HepG2 (cell line): Measurements from ENCODE around the gene ZNF48. TPM values are rescaled to one million over a fixed set of nuclear protein-coding genes. Genes with fewer than 3 reads are reported as not detected.
A peak's percentile ranks its signal among the peaks of the same experiment; 100 is the strongest.

Experiments used
- CBX2 ChIP-seq, 2 experiments: fragments of 200-600 bp in 1 of 2; sonication (generic); formaldehyde crosslinking in 1 of 2; IDR thresholded peaks; 2 replicates each; pipeline versions ENCODE4 v1.7.0 to v1.8.1; 2018 to 2022; ENCODE audit warnings: low read depth in 2 of 2, low read length in 1 of 2, mild to moderate bottlenecking in 1 of 2, missing genetic modification reagents in 1 of 2
- DPF2 ChIP-seq: sonication (generic); formaldehyde crosslinking; IDR thresholded peaks from 2 replicates; pipeline ENCODE4 v1.4.0; 2020; ENCODE audit warnings: mild to moderate bottlenecking, low read depth, missing genetic modification reagents, borderline replicate concordance
- FOXC1 ChIP-seq: sonication (generic); formaldehyde crosslinking; IDR thresholded peaks from 2 replicates; pipeline ENCODE4 v1.8.0; 2022; ENCODE audit warnings: mild to moderate bottlenecking, missing genetic modification reagents, borderline replicate concordance
- NFATC3 ChIP-seq: sonication (generic); formaldehyde crosslinking; IDR thresholded peaks from 2 replicates; pipeline ENCODE4 v1.5.1; 2020; ENCODE audit warnings: mild to moderate bottlenecking, missing genetic modification reagents
- PHF21A ChIP-seq: sonication (generic); formaldehyde crosslinking; IDR thresholded peaks from 2 replicates; pipeline ENCODE4 v1.5.0; 2020; ENCODE audit warnings: mild to moderate bottlenecking, missing genetic modification reagents
- RFXANK ChIP-seq: IDR thresholded peaks from 2 replicates; pipeline ENCODE4 v1.6.1; 2016
- RORA ChIP-seq: sonication (generic); formaldehyde crosslinking; IDR thresholded peaks from 2 replicates; pipeline ENCODE4 v1.5.0; 2020; ENCODE audit warnings: mild to moderate bottlenecking, missing genetic modification reagents, moderate library complexity
- ZNF136 ChIP-seq: sonication (generic); formaldehyde crosslinking; IDR thresholded peaks from 2 replicates; pipeline ENCODE4 v1.8.1; 2022; ENCODE audit warnings: low read depth, mild to moderate bottlenecking, moderate library complexity, missing genetic modification reagents
- ZNF333 ChIP-seq: sonication (generic); formaldehyde crosslinking; IDR thresholded peaks from 2 replicates; pipeline ENCODE4 v1.4.0; 2020; ENCODE audit warnings: mild to moderate bottlenecking, missing genetic modification reagents, borderline replicate concordance
- ZNF547 ChIP-seq: sonication (generic); formaldehyde crosslinking; IDR thresholded peaks from 2 replicates; pipeline ENCODE4 v1.5.1; 2020; ENCODE audit warnings: mild to moderate bottlenecking, missing genetic modification reagents
- ZNF75D ChIP-seq: sonication (generic); formaldehyde crosslinking; IDR thresholded peaks from 2 replicates; pipeline ENCODE4 v1.8.1; 2023; ENCODE audit warnings: missing genetic modification reagents, mild to moderate bottlenecking, borderline replicate concordance
- ZZZ3 ChIP-seq: sonication (generic); formaldehyde crosslinking; IDR thresholded peaks from 2 replicates; pipeline ENCODE4 v1.4.0; 2020; ENCODE audit warnings: missing genetic modification reagents, mild to moderate bottlenecking, borderline replicate concordance
- polyA plus RNA-seq, 8 experiments: library from polyadenylated mRNA; depleted of rRNA in 3 of 8; stranded (reverse) in 7 of 8; unstranded in 1 of 8; fragments of >200 nt; fragmentation: Illumina TruSeq in 4 of 8; extraction: Trizol in 4 of 8; gene quantifications; 2 replicates each; pipeline versions ENCODE4 v1.2.1 to v1.2.3, GENCODE V29; 2011 to 2016; ENCODE audit warnings: low read depth in 4 of 8, missing spikeins in 1 of 8, mixed read lengths in 1 of 8; ENCODE audit not compliant: insufficient read depth in 1 of 8
- total RNA-seq, 5 experiments: library from RNA; depleted of rRNA; stranded (reverse); fragments of >200 nt; fragmentation: Illumina TruSeq; extraction: Trizol; gene quantifications; 2 replicates each; pipeline ENCODE4 v1.2.3, GENCODE V29; 2016; ENCODE audit warnings: low read depth in 1 of 5
- TF ChIP-seq, protein P1 (sequence below): sonication (generic); formaldehyde crosslinking; IDR thresholded peaks from 2 replicates; pipeline ENCODE4 v1.5.1; 2020; ENCODE audit warnings: missing genetic modification reagents, mild to moderate bottlenecking, borderline replicate concordance
- TF ChIP-seq, protein P2 (sequence below): sonication (generic); formaldehyde crosslinking; IDR thresholded peaks from 2 replicates; pipeline ENCODE4 v1.4.0; 2020; ENCODE audit warnings: missing genetic modification reagents
- TF ChIP-seq, protein P3 (sequence below): sonication (generic); formaldehyde crosslinking; IDR thresholded peaks from 2 replicates; pipeline ENCODE4 v1.4.0; 2020; ENCODE audit warnings: mild to moderate bottlenecking, missing genetic modification reagents, borderline replicate concordance
- TF ChIP-seq, protein P4 (sequence below): sonication (generic); formaldehyde crosslinking; IDR thresholded peaks from 2 replicates; pipeline ENCODE4; 2020; ENCODE audit warnings: missing genetic modification reagents, mild to moderate bottlenecking, borderline replicate concordance

The ZNF48 gene
- total and polyA plus RNA-seq, 2 of the 13 experiments (the other 11 are each of a cell fraction or from before 2014, with no cell fraction given) = 9.9 to 12.3 TPM

DNA sequence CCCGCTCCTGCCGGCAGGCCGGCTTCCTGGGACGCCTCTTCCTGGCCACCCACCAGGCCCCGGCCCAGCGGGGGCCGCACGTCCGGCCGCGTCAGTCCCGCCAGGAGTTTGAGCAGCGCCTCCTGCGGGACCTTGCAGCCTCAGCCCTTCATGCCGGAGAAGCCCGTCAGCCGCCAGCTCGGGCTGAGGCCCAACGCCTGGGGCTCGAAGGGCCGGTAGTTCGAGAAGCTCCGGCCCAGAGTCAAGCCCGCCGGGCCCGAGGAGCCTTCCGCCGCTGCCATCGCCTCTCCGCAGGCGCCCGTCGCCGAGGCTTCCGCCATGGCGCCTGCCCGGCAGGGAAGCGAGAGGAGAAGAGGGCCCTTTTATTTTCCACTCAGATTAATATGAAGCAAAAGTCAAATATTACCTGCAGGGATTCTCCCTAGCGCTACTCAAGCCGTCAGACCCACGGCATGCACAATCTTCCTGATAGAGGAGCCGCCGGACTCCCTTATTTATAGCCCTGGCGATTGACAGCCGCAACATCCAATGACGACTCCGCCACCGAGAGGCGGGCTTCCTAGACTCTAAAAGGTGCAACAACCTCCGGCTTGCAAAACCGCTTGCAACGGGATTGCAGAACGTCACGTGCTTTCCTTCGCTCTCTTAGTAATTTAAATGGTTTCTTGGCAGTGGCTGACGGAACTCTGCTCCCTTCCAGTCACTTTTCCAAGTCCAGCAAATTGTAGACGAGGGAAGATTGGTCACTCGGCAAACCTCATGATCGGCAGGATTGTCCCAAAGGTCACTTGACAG is 50.4 kb downstream of the ZNF48 start, which contains the start of gene SEPHS2 (continued):
- TF ChIP-seq, protein P1, sequence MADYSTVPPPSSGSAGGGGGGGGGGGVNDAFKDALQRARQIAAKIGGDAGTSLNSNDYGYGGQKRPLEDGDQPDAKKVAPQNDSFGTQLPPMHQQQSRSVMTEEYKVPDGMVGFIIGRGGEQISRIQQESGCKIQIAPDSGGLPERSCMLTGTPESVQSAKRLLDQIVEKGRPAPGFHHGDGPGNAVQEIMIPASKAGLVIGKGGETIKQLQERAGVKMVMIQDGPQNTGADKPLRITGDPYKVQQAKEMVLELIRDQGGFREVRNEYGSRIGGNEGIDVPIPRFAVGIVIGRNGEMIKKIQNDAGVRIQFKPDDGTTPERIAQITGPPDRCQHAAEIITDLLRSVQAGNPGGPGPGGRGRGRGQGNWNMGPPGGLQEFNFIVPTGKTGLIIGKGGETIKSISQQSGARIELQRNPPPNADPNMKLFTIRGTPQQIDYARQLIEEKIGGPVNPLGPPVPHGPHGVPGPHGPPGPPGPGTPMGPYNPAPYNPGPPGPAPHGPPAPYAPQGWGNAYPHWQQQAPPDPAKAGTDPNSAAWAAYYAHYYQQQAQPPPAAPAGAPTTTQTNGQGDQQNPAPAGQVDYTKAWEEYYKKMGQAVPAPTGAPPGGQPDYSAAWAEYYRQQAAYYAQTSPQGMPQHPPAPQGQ (CRISPR knock-in tag) = no peak
- TF ChIP-seq RFXANK (CRISPR knock-in tag) (no peak; the same call in 1 of the 2 replicates), ZNF75D (CRISPR knock-in tag) (no peak), CBX2 (IDR thresholded peaks at IDR 0.05; ENCODE audit: low read depth, low read length) (no peak), CBX2 (CRISPR knock-in tag; IDR thresholded peaks at IDR 0.05; ENCODE audit: low read depth) (no peak), NFATC3 (no peak), FOXC1 (CRISPR knock-in tag) (peak; percentile 83; the same call in 1 of the 2 replicates), PHF21A (CRISPR knock-in tag) (peak; percentile 66; the same call in 1 of the 2 replicates), ZNF333 (CRISPR knock-in tag) (peak; percentile 89; the same call in 1 of the 2 replicates), RORA (CRISPR knock-in tag) (0 out of 2 replicates have a peak, but pooled peaks have one; percentile 35), ZNF136 (CRISPR knock-in tag) (no peak; the same call in 1 of the 2 replicates), ZNF547 (CRISPR knock-in tag) (peak; percentile 31; the same call in 1 of the 2 replicates), ZZZ3 (CRISPR knock-in tag) (no peak), DPF2 (CRISPR knock-in tag) (0 out of 2 replicates have a peak, but pooled peaks have one; percentile 35)
- TF ChIP-seq, protein P2, sequence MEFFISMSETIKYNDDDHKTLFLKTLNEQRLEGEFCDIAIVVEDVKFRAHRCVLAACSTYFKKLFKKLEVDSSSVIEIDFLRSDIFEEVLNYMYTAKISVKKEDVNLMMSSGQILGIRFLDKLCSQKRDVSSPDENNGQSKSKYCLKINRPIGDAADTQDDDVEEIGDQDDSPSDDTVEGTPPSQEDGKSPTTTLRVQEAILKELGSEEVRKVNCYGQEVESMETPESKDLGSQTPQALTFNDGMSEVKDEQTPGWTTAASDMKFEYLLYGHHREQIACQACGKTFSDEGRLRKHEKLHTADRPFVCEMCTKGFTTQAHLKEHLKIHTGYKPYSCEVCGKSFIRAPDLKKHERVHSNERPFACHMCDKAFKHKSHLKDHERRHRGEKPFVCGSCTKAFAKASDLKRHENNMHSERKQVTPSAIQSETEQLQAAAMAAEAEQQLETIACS = no peak
- TF ChIP-seq, protein P3, sequence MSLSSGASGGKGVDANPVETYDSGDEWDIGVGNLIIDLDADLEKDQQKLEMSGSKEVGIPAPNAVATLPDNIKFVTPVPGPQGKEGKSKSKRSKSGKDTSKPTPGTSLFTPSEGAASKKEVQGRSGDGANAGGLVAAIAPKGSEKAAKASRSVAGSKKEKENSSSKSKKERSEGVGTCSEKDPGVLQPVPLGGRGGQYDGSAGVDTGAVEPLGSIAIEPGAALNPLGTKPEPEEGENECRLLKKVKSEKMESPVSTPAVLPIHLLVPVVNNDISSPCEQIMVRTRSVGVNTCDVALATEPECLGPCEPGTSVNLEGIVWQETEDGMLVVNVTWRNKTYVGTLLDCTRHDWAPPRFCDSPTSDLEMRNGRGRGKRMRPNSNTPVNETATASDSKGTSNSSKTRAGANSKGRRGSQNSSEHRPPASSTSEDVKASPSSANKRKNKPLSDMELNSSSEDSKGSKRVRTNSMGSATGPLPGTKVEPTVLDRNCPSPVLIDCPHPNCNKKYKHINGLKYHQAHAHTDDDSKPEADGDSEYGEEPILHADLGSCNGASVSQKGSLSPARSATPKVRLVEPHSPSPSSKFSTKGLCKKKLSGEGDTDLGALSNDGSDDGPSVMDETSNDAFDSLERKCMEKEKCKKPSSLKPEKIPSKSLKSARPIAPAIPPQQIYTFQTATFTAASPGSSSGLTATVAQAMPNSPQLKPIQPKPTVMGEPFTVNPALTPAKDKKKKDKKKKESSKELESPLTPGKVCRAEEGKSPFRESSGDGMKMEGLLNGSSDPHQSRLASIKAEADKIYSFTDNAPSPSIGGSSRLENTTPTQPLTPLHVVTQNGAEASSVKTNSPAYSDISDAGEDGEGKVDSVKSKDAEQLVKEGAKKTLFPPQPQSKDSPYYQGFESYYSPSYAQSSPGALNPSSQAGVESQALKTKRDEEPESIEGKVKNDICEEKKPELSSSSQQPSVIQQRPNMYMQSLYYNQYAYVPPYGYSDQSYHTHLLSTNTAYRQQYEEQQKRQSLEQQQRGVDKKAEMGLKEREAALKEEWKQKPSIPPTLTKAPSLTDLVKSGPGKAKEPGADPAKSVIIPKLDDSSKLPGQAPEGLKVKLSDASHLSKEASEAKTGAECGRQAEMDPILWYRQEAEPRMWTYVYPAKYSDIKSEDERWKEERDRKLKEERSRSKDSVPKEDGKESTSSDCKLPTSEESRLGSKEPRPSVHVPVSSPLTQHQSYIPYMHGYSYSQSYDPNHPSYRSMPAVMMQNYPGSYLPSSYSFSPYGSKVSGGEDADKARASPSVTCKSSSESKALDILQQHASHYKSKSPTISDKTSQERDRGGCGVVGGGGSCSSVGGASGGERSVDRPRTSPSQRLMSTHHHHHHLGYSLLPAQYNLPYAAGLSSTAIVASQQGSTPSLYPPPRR = peak; percentile 61; the same call in 1 of the 2 replicates
- TF ChIP-seq, protein P4, sequence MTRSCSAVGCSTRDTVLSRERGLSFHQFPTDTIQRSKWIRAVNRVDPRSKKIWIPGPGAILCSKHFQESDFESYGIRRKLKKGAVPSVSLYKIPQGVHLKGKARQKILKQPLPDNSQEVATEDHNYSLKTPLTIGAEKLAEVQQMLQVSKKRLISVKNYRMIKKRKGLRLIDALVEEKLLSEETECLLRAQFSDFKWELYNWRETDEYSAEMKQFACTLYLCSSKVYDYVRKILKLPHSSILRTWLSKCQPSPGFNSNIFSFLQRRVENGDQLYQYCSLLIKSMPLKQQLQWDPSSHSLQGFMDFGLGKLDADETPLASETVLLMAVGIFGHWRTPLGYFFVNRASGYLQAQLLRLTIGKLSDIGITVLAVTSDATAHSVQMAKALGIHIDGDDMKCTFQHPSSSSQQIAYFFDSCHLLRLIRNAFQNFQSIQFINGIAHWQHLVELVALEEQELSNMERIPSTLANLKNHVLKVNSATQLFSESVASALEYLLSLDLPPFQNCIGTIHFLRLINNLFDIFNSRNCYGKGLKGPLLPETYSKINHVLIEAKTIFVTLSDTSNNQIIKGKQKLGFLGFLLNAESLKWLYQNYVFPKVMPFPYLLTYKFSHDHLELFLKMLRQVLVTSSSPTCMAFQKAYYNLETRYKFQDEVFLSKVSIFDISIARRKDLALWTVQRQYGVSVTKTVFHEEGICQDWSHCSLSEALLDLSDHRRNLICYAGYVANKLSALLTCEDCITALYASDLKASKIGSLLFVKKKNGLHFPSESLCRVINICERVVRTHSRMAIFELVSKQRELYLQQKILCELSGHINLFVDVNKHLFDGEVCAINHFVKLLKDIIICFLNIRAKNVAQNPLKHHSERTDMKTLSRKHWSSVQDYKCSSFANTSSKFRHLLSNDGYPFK (CRISPR knock-in tag) = peak; percentile 44; the same call in 1 of the 2 replicates
